Keratinocyte (primary cell): Measurements from ENCODE around the gene C1QC.

Experiments used
- CTCF ChIP-seq, 3 experiments: IDR thresholded peaks in 1 of 3; conservative IDR thresholded peaks in 1 of 3; optimal IDR thresholded peaks in 1 of 3; 2 replicates in 2 of 3; 3 replicates in 1 of 3; pipeline versions ENCODE3 to v1.5.1; 2011; ENCODE audit warnings: low read length in 3 of 3, mild to moderate bottlenecking in 3 of 3, moderate library complexity in 2 of 3, control low read depth in 1 of 3, inconsistent platforms in 1 of 3; ENCODE audit not compliant: insufficient read depth in 2 of 3; ENCODE audit errors: extremely low read depth in 1 of 3
- EZH2 ChIP-seq: IDR thresholded peaks from one replicate; pipeline ENCODE4 v1.6.1; 2012; ENCODE audit warnings: inconsistent platforms, mild to moderate bottlenecking, low read length, moderate library complexity

- TF ChIP-seq CTCF (optimal IDR thresholded peaks at IDR 0.05 in 1 of 3, IDR thresholded peaks at IDR 0.05 in 1 of 3, conservative IDR thresholded peaks at IDR 0.05 in 1 of 3; ENCODE audit: extremely low read depth in 1 of 3, insufficient read depth in 2 of 3, low read length in 3 of 3): no peak
- no peak for TF ChIP-seq EZH2
These were observed 29.5 kb upstream of the C1QC start for GRCh38 chr1:22613951-22614350.
